ENCODE results near the gene TCP11L1. TPM values are rescaled to one million over a fixed set of nuclear protein-coding genes. Genes with fewer than 3 reads are reported as not detected.

TCP11L1 gene
- total RNA-seq, 1 donor from 2014 or later = 18.1 TPM

- intact Hi-C loops (cut with DNase I) = no loop called here
- peak; percentile 89 for DNase-seq
- H3K27ac ChIP-seq = peak within 1 kb of the TSS; percentile 46
- no peaks in the 10 kb centered on the region for H3K9me3 ChIP-seq
- H3K27me3 ChIP-seq (ENCODE audit: low read depth) = peaks cover 18% of the 10 kb centered on the region
- peaks cover 11% of the 10 kb centered on the region for H3K4me1 ChIP-seq
- ATAC-seq = peak; percentile 95 to 96
- peak within 1 kb of the TSS; percentile 61 for H3K4me3 ChIP-seq
- H3K36me3 ChIP-seq = no peaks in the 10 kb centered on the region
- TF ChIP-seq CTCF (IDR thresholded peaks at IDR 0.05) = no peak
Observed at GRCh38 chr11:33015621-33016551, 23.5 kb upstream of the TCP11L1 start, which contains the start of gene DEPDC7. Gene DEPDC7, plus strand, starts transcription at chr11:33015878. Its CDS starts 78 bp downstream, at chr11:33015956.

GRCh38 chr11:33016654-33017053, 22.7 kb upstream of the TCP11L1 start:
- no peaks in the 10 kb centered on the region for H3K36me3 ChIP-seq
- peak overlapping the region; percentile 61 for H3K4me3 ChIP-seq
- intact Hi-C loops (cut with DNase I) = no loop called here
- no peaks in the 10 kb centered on the region for H3K9me3 ChIP-seq
- ATAC-seq (no peak), DNase-seq (no peak)
- peaks cover 11% of the 10 kb centered on the region for H3K4me1 ChIP-seq
- H3K27me3 ChIP-seq (ENCODE audit: low read depth) = peaks cover 18% of the 10 kb centered on the region
- no peak overlapping the region for H3K27ac ChIP-seq
- no peak for TF ChIP-seq CTCF (IDR thresholded peaks at IDR 0.05)

- intact Hi-C loops (cut with DNase I) = no loop called here
- peaks cover 18% of the 10 kb centered on the region for H3K27me3 ChIP-seq (ENCODE audit: low read depth)
- no peaks in the 10 kb centered on the region for H3K9me3 ChIP-seq
- peaks cover 11% of the 10 kb centered on the region for H3K4me1 ChIP-seq
- H3K4me3 ChIP-seq = no peak overlapping the region
- DNase-seq = no peak
- TF ChIP-seq CTCF (IDR thresholded peaks at IDR 0.05) = no peak
- no peak overlapping the region for H3K27ac ChIP-seq
- ATAC-seq = no peak
- H3K36me3 ChIP-seq = no peaks in the 10 kb centered on the region
Observed at GRCh38 chr11:33017478-33017877, 21.9 kb upstream of the TCP11L1 start.

- Histone ChIP-seq H3K36me3 (no peaks in the 10 kb centered on the region), H3K27ac (no peak overlapping the region), H3K4me1 (peaks cover 11% of the 10 kb centered on the region), H3K4me3 (no peak overlapping the region), H3K9me3 (no peaks in the 10 kb centered on the region), H3K27me3 (ENCODE audit: low read depth) (peaks cover 18% of the 10 kb centered on the region)
- DNase-seq = no peak
- no peak for TF ChIP-seq CTCF (IDR thresholded peaks at IDR 0.05)
- no peak for ATAC-seq
- intact Hi-C loops (cut with DNase I) = no loop called here
Observed at GRCh38 chr11:33017965-33018364, 21.4 kb upstream of the TCP11L1 start.

- Histone ChIP-seq H3K9me3 (no peaks in the 10 kb centered on the region), H3K36me3 (no peaks in the 10 kb centered on the region), H3K4me1 (peaks cover 11% of the 10 kb centered on the region), H3K27ac (no peak overlapping the region), H3K27me3 (ENCODE audit: low read depth) (peaks cover 18% of the 10 kb centered on the region), H3K4me3 (no peak overlapping the region)
- intact Hi-C loops (cut with DNase I) = no loop called here
- no peak for DNase-seq
- no peak for ATAC-seq
- no peak for TF ChIP-seq CTCF (IDR thresholded peaks at IDR 0.05)
Observed at GRCh38 chr11:33018840-33019239, 20.5 kb upstream of the TCP11L1 start.

Data from lower lobe of right lung (tissue), 2 donors.